Progenitor cell of endocrine pancreas (in vitro differentiated cells): Measurements from ENCODE around the gene ACP7. TPM values are rescaled to one million over a fixed set of nuclear protein-coding genes. Genes with fewer than 3 reads are reported as not detected.
A peak's percentile ranks its signal among the peaks of the same experiment; 100 is the strongest.

ENCODE experiments used
- DNase-seq: peaks from one replicate; pipeline ENCODE4 v3.0.0; 2021; ENCODE audit warnings: low spot score; ENCODE audit not compliant: unreplicated experiment
- H3K27ac Mint-ChIP-seq: 2 replicates; pipeline ENCODE4 v1.8.0; 2021; ENCODE audit warnings: mild to moderate bottlenecking, moderate library complexity, mixed read lengths
- H3K27me3 Mint-ChIP-seq: 2 replicates; pipeline ENCODE4 v1.8.0; 2021; ENCODE audit warnings: mixed read lengths
- H3K36me3 Mint-ChIP-seq: 2 replicates; pipeline ENCODE4 v1.8.0; 2022; ENCODE audit warnings: mixed read lengths; ENCODE audit not compliant: insufficient read depth
- H3K4me1 Mint-ChIP-seq: 2 replicates; pipeline ENCODE4 v1.8.0; 2021; ENCODE audit warnings: low read depth, mixed read lengths
- H3K4me3 Mint-ChIP-seq: 2 replicates; pipeline ENCODE4 v1.8.0; 2021; ENCODE audit warnings: low read depth, mild to moderate bottlenecking, moderate library complexity, mixed read lengths
- H3K9me3 Mint-ChIP-seq: 2 replicates; pipeline ENCODE4 v1.8.0; 2021; ENCODE audit warnings: low read depth, mixed read lengths
- total RNA-seq: library from RNA; stranded (reverse); gene quantifications from 2 replicates; pipeline ENCODE4 v1.2.1, GENCODE V29; 2021
- TF ChIP-seq, protein P1 (sequence below): fragments of 200-600 bp; sonication (generic); IDR thresholded peaks from one replicate; pipeline ENCODE4 v1.5.0; 2021; ENCODE audit warnings: antibody characterized with exemption, mild to moderate bottlenecking; ENCODE audit not compliant: unreplicated experiment

The ACP7 gene
- total RNA-seq, 1 donor from 2014 or later, result not detected

DNA sequence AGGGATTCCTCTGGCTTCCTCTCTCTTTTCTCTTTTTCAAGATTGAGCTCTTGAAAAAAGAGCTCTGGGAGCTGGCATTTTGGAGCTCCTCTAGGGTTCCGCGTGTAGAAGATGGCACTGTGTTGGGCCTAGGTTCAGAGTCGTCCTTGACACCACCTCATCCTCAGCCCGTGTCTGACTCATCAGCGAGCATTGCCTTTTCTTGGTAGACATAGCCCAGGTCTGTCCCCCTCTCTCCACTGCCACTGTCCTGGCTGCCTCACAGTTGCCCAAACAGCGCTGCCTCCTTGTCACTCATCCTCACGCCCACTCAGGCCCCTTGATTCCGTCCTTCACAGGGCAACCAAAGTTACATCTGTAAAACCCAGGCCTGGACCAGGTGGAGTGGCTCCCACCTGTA is 66.1 kb downstream of the ACP7 start:
- H3K4me1 Mint-ChIP-seq, result peaks cover 23% of the 10 kb centered on the region
- DNase-seq, result no peak
- TF ChIP-seq, protein P1, sequence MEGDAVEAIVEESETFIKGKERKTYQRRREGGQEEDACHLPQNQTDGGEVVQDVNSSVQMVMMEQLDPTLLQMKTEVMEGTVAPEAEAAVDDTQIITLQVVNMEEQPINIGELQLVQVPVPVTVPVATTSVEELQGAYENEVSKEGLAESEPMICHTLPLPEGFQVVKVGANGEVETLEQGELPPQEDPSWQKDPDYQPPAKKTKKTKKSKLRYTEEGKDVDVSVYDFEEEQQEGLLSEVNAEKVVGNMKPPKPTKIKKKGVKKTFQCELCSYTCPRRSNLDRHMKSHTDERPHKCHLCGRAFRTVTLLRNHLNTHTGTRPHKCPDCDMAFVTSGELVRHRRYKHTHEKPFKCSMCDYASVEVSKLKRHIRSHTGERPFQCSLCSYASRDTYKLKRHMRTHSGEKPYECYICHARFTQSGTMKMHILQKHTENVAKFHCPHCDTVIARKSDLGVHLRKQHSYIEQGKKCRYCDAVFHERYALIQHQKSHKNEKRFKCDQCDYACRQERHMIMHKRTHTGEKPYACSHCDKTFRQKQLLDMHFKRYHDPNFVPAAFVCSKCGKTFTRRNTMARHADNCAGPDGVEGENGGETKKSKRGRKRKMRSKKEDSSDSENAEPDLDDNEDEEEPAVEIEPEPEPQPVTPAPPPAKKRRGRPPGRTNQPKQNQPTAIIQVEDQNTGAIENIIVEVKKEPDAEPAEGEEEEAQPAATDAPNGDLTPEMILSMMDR, result no peak
- peaks cover 18% of the 10 kb centered on the region for H3K36me3 Mint-ChIP-seq
- no peak overlapping the region for H3K27ac Mint-ChIP-seq
- H3K9me3 Mint-ChIP-seq, result peaks cover 4% of the 10 kb centered on the region
- no peak overlapping the region for H3K4me3 Mint-ChIP-seq
- H3K27me3 Mint-ChIP-seq, result no peaks in the 10 kb centered on the region

DNA sequence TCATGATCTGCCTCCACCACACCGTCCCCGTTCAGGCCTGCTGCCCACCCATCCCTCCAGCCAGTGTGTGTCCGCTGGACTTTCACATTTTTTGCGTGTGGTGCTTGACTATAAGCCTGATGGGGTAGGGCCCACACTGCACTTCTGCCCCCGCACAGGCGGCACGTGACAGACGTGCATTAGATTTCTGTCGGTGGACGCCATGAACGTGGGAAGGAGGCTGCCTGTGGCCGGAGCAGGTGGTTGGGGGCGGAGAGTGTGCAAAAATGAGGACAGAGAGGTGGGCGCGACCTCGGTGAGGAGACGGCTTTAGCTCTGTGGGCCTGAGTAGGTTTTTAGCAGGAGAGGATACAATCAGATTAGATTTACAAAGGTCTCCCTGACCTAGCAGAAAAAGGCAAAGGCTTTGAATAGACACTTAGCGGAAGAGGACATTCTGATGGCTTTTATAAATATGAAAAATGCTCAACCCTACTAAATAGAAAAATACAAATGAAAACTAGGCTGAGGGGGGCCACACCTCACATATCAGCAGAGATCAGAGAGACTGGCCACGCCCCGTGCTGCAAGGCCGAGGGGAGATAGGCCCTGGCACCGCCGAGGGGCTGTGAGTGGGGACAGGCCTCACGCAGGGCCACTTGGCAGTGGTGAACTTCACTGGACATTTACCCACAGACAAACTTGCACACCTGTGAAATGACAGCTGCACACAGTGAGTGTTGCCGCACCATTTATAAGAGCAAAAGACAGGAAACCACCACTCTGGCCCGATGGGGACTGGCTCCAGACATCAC is 66.8 kb downstream of the ACP7 start:
- Mint-ChIP-seq H3K4me3 (no peak overlapping the region), H3K9me3 (peaks cover 4% of the 10 kb centered on the region), H3K27ac (no peak overlapping the region), H3K27me3 (no peaks in the 10 kb centered on the region), H3K4me1 (peaks cover 24% of the 10 kb centered on the region), H3K36me3 (peaks cover 18% of the 10 kb centered on the region)
- DNase-seq, result no peak
- TF ChIP-seq, protein P1, result no peak

DNA sequence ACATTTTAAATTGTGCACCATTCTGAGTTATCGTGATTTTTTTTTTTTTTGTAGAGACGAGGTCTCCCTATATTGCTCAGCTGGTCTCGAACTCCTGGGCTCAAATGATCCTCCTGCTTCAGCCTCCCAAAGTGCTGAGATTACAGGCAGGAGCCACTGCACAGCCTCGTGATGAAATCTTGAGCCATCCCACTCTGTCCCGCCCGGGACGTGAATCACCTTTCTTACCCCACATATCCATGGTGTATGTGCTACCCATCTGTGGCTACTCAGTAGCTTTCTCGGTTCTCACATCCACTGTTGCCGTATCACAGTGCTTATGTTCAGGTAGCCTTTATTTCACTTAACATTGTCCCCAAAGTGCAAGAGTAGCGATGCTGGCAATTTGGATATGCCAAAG is 67.9 kb downstream of the ACP7 start:
- DNase-seq, result no peak
- H3K27me3 Mint-ChIP-seq, result no peaks in the 10 kb centered on the region
- peaks cover 18% of the 10 kb centered on the region for H3K36me3 Mint-ChIP-seq
- H3K4me3 Mint-ChIP-seq, result no peak overlapping the region
- peaks cover 4% of the 10 kb centered on the region for H3K9me3 Mint-ChIP-seq
- peaks cover 26% of the 10 kb centered on the region for H3K4me1 Mint-ChIP-seq
- no peak overlapping the region for H3K27ac Mint-ChIP-seq
- TF ChIP-seq, protein P1, result no peak

DNA sequence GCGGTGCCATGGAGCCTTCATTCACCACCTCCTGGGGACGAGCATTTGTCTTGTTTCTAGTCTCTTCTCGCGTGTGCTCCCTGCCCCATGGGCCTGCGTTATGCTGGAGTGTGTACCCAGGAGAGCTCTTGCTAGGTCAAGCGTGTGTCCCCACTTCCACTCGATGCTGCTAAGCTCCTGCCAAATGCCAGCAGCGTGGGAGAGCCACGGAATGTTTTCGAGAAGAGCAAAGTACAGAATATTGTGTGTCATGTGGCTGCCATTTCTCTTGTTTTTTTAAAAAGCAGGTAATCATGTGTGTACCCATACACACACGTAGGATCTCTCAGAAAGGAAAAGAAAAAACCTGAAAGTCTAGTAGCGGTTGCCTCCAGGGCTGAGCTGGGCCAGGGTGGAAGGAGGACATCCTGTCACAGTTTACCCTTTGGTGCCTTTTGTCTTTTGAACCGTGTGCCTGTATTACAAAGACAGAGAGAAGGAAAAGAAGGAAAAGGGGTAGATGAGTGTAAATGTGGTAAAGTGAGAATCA is 70.0 kb downstream of the ACP7 start:
- TF ChIP-seq, protein P1, result no peak

DNA sequence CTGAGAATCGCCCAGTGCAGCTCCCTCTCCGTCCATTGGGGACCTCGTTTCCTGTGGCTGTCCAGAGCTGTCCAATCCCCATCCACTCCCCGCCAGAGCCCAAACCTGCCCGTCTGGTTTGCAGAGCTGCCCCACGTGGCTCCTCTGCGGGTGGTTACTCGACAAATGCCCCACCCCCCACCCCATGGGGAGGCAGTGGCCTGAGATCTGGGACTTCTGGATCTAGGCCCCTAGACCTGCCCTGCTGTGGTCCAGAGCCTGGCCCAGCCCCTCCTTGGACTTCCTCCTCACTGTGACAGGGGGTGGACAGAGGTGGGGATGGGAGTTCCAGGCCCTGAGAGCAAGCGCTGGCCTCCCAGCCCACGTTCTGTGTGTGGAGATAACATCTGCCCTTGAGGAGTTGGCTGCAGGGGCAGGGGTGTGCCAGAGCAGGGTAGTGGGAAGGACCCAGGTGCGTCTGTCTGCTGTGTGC is 70.5 kb downstream of the ACP7 start:
- H3K4me1 Mint-ChIP-seq, result peaks cover 45% of the 10 kb centered on the region

More for the DNA sequence above, 70.0 kb downstream of the ACP7 start:
- H3K4me1 Mint-ChIP-seq, result peaks cover 45% of the 10 kb centered on the region
- DNase-seq, result no peak
- peaks cover 7% of the 10 kb centered on the region for H3K36me3 Mint-ChIP-seq
- peak overlapping the region; percentile 71 for H3K27ac Mint-ChIP-seq
- no peak overlapping the region for H3K4me3 Mint-ChIP-seq
- no peaks in the 10 kb centered on the region for H3K27me3 Mint-ChIP-seq
- no peaks in the 10 kb centered on the region for H3K9me3 Mint-ChIP-seq

More for the DNA sequence above, 70.5 kb downstream of the ACP7 start:
- Mint-ChIP-seq H3K27me3 (no peaks in the 10 kb centered on the region), H3K4me3 (no peak overlapping the region), H3K36me3 (peaks cover 6% of the 10 kb centered on the region), H3K9me3 (no peaks in the 10 kb centered on the region), H3K27ac (peak overlapping the region; percentile 56)
- TF ChIP-seq, protein P1, result no peak
- no peak for DNase-seq
